ENCODE results near the gene BLVRB. TPM values are rescaled to one million over a fixed set of nuclear protein-coding genes. Genes with fewer than 3 reads are reported as not detected.
A peak's percentile ranks its signal among the peaks of the same experiment; 100 is the strongest.

Gene BLVRB
- total RNA-seq, 1 experiment from 2014 or later, result 45.6 TPM

DNA sequence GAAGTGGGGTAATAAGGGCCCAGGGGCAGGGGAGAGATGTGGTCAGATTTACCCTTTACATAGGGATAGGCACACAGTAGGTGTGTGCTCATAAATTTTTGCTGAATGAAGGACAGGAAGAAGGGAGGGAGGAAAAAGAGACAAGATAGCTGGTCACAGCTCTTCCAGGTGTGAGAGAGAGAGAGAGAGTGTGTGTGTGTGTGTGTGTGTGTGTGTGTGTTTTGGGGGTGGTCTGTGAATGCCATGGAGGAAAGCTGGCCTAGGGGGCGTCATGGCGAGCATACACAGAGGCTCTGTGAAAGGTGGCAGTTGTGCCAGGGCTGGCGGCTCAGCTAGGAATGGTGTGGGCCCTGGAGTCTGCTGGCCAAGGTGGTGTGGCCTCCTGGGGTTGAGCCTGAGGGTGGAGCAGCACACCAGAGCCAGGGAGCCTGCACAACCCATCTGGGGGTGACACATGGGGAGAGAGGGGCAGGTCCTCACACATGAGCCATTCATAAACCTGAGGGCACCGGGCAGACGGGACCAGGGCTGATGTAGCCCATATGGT, 46.4 kb downstream of the BLVRB start:
- intact Hi-C loops (cut with micrococcal nuclease; ENCODE audit: unreplicated experiment) (no loop called here), in situ Hi-C loops (cut with HindIII; ENCODE audit: low pct_unique_long_range_greater_than_20kb, low sequenced_read_pairs) (no loop called here)
- Histone ChIP-seq H3K4me3 (ENCODE audit: low read depth in 2 of 2, low read length in 2 of 2) (no peak overlapping the region), H3K27ac (ENCODE audit: low read length) (no peak overlapping the region), H3K36me3 (ENCODE audit: control insufficient read depth, insufficient read depth, low read length) (no peaks in the 10 kb centered on the region), H3K4me1 (ENCODE audit: control insufficient read depth, insufficient read depth, low read length) (peaks cover 36% of the 10 kb centered on the region), H3K27me3 (ENCODE audit: control insufficient read depth, insufficient read depth, low read length) (no peaks in the 10 kb centered on the region), H3K9me3 (ENCODE audit: control insufficient read depth, insufficient read depth, low read depth, low read length) (no peaks in the 10 kb centered on the region)
- TF ChIP-seq, protein P1, sequence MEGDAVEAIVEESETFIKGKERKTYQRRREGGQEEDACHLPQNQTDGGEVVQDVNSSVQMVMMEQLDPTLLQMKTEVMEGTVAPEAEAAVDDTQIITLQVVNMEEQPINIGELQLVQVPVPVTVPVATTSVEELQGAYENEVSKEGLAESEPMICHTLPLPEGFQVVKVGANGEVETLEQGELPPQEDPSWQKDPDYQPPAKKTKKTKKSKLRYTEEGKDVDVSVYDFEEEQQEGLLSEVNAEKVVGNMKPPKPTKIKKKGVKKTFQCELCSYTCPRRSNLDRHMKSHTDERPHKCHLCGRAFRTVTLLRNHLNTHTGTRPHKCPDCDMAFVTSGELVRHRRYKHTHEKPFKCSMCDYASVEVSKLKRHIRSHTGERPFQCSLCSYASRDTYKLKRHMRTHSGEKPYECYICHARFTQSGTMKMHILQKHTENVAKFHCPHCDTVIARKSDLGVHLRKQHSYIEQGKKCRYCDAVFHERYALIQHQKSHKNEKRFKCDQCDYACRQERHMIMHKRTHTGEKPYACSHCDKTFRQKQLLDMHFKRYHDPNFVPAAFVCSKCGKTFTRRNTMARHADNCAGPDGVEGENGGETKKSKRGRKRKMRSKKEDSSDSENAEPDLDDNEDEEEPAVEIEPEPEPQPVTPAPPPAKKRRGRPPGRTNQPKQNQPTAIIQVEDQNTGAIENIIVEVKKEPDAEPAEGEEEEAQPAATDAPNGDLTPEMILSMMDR (IDR thresholded peaks at IDR 0.05), result no peak
- no peak for TF ChIP-seq TCF7L2 (IDR thresholded peaks at IDR 0.05; ENCODE audit: low read depth, low read length)
- TF ChIP-seq SIN3A (IDR thresholded peaks at IDR 0.05; ENCODE audit: borderline replicate concordance, insufficient read depth, low read depth, low read length), result no peak
- TF ChIP-seq POLR2AphosphoS5 (IDR thresholded peaks at IDR 0.05; ENCODE audit: low read depth, low read length), result no peak
- TF ChIP-seq REST (IDR thresholded peaks at IDR 0.05; ENCODE audit: insufficient read depth in 1 of 2, low read depth in 2 of 2, low read length in 1 of 2), result no peak
- no peak for ATAC-seq
- no peak for DNase-seq (ENCODE audit: low read depth, low spot score)
- ChIA-PET POLR2A (no interaction called here), CTCF (interaction anchor here (0.5 kb wide), 1 partner anchor 212 kb away, joined by 3 read pairs; no protein-coding TSS in a partner anchor)
- no TSS peak for BruUV-seq (replicated peaks)

DNA sequence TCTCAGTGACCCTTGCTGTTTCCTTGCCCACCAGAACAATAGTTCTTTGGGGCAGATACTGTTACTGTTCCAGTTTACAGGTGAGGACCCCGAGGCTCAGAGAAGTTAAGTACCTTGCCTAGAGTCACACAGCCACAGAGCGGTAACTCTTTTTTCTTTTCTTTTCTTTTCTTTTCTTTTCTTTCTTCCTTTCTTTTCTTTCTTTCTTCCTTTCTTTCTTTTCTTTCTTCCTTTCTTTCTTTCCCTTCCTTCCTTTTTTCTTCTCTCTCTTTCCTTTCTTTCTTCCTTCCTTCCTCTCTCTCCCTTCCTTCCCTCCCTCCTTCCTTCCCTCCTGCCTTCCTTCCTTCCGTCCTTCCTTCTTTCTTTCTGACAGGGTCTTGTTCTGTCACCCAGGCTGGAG, 47.5 kb downstream of the BLVRB start:
- H3K4me3 ChIP-seq (ENCODE audit: low read depth in 2 of 2, low read length in 2 of 2), result no peak overlapping the region
- no peaks in the 10 kb centered on the region for H3K27me3 ChIP-seq (ENCODE audit: control insufficient read depth, insufficient read depth, low read length)
- intact Hi-C loops (cut with micrococcal nuclease; ENCODE audit: unreplicated experiment), result no loop called here
- ATAC-seq (no peak), DNase-seq (ENCODE audit: low read depth, low spot score) (no peak)
- peak overlapping the region; percentile 66 for H3K27ac ChIP-seq (ENCODE audit: low read length)
- POLR2A ChIA-PET, result no interaction called here
- in situ Hi-C loops (cut with HindIII; ENCODE audit: low pct_unique_long_range_greater_than_20kb, low sequenced_read_pairs), result no loop called here
- TF ChIP-seq, protein P1 (IDR thresholded peaks at IDR 0.05), result no peak
- no peak for TF ChIP-seq POLR2AphosphoS5 (IDR thresholded peaks at IDR 0.05; ENCODE audit: low read depth, low read length)
- no peak for TF ChIP-seq TCF7L2 (IDR thresholded peaks at IDR 0.05; ENCODE audit: low read depth, low read length)
- TF ChIP-seq REST (IDR thresholded peaks at IDR 0.05; ENCODE audit: insufficient read depth in 1 of 2, low read depth in 2 of 2, low read length in 1 of 2), result no peak
- no peak for TF ChIP-seq SIN3A (IDR thresholded peaks at IDR 0.05; ENCODE audit: borderline replicate concordance, insufficient read depth, low read depth, low read length)
- CTCF ChIA-PET, result no interaction called here
- no TSS peak for BruUV-seq (replicated peaks)
- no peaks in the 10 kb centered on the region for H3K36me3 ChIP-seq (ENCODE audit: control insufficient read depth, insufficient read depth, low read length)
- H3K4me1 ChIP-seq (ENCODE audit: control insufficient read depth, insufficient read depth, low read length), result peaks cover 30% of the 10 kb centered on the region
- H3K9me3 ChIP-seq (ENCODE audit: control insufficient read depth, insufficient read depth, low read depth, low read length), result no peaks in the 10 kb centered on the region
